ENCODE data around the gene GJD3. TPM values are rescaled to one million over a fixed set of nuclear protein-coding genes. Genes with fewer than 3 reads are reported as not detected.
"Not testable (repeated sequence)": the region's sequence is repeated elsewhere in the genome, so short reads cannot be mapped to it uniquely, and the experiment has no call there.

Gene GJD3
- total RNA-seq, 1 donor from 2014 or later, result not detected

DNA sequence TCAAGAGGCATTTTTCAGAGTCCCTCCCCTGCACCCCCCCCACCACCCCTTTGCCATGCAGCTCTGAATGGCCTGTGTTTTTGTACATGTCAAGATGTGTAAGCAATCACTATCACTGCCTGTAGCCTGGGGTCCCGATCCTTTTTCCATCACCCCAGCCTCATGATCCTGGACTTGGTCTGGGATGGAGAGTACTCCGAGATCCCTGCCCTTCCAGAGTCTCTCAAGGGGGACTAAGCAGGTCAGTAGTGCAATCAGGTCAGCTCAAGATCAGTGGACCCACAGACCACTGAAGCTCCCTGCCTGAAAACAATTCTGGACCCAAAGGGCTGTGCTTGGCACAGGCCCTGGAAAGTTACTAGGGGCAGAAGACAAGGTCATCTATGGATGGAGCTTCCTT is 7.5 kb upstream of the GJD3 start:
- TF ChIP-seq EZH2phosphoT487 (IDR thresholded peaks at IDR 0.05), result no peak
- TF ChIP-seq, protein P1, sequence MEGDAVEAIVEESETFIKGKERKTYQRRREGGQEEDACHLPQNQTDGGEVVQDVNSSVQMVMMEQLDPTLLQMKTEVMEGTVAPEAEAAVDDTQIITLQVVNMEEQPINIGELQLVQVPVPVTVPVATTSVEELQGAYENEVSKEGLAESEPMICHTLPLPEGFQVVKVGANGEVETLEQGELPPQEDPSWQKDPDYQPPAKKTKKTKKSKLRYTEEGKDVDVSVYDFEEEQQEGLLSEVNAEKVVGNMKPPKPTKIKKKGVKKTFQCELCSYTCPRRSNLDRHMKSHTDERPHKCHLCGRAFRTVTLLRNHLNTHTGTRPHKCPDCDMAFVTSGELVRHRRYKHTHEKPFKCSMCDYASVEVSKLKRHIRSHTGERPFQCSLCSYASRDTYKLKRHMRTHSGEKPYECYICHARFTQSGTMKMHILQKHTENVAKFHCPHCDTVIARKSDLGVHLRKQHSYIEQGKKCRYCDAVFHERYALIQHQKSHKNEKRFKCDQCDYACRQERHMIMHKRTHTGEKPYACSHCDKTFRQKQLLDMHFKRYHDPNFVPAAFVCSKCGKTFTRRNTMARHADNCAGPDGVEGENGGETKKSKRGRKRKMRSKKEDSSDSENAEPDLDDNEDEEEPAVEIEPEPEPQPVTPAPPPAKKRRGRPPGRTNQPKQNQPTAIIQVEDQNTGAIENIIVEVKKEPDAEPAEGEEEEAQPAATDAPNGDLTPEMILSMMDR (IDR thresholded peaks at IDR 0.05), result no peak
- TF ChIP-seq EZH2 (IDR thresholded peaks at IDR 0.05), result no peak
- Histone ChIP-seq H3K9ac (no peak overlapping the region), H3K36me3 (no peaks in the 10 kb centered on the region), H3K9me3 (ENCODE audit: low read depth) (no peaks in the 10 kb centered on the region), H2AFZ (replicated peaks) (no peak overlapping the region), H3K4me1 (no peaks in the 10 kb centered on the region), H3K27ac (no peak overlapping the region), H3K79me2 (ENCODE audit: low read depth) (no peaks in the 10 kb centered on the region), H4K20me1 (ENCODE audit: low read depth) (no peaks in the 10 kb centered on the region), H3K4me2 (no peak overlapping the region), H3K27me3 (no peaks in the 10 kb centered on the region), H3K4me3 (no peak overlapping the region), H3F3A (ENCODE audit: low read depth) (no peaks in the 10 kb centered on the region)
- Mint-ChIP-seq H3K9me3 (peaks cover 17% of the 10 kb centered on the region), H3K27ac (no peak overlapping the region), H3K4me3 (no peak overlapping the region), H3K27me3 (ENCODE audit: insufficient read depth, low read depth) (peaks cover 16% of the 10 kb centered on the region), H3K36me3 (no peaks in the 10 kb centered on the region), H3K4me1 (peaks cover 11% of the 10 kb centered on the region)
- no peak for DNase-seq (ENCODE audit: low spot score)

DNA sequence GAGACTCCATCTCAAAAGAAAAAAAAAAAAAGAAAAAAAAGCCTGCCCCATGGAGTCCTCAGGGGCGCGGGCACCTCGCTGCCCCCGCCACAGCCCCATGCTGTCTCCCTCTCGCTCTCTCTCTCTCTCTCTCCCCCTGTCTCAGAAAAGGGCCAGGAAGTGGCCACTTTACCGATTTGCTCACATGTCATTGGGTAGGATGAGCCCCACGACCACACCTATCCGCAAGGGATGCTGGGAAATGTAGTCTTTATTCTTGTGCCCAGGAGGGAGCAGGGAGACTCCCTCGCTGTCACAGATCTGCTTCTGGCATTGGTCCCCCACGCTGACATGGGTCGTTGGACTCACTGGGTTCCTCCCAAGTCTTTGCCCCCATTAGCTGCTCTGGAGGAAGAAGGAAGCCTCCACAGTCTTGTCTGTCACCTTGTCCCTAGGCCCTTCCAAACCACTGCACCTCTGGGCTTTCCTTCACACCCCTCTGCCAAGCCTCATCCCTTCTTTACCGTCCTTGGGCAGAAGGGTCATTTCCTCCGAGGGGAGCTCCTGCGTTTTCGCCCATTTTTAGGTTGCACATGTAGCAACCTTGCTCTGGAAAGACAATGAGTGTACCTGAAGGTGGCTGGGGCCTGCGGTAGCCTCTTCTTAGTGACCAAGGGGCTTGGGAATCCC is 6.9 kb upstream of the GJD3 start:
- Mint-ChIP-seq H3K36me3 (no peaks in the 10 kb centered on the region), H3K4me1 (peaks cover 11% of the 10 kb centered on the region), H3K9me3 (peaks cover 14% of the 10 kb centered on the region), H3K4me3 (no peak overlapping the region), H3K27ac (no peak overlapping the region), H3K27me3 (ENCODE audit: insufficient read depth, low read depth) (peaks cover 16% of the 10 kb centered on the region)
- no peak for DNase-seq (ENCODE audit: low spot score)
- Histone ChIP-seq H3K4me2 (no peak overlapping the region), H3K9me3 (ENCODE audit: low read depth) (no peaks in the 10 kb centered on the region), H3K4me1 (no peaks in the 10 kb centered on the region), H3K79me2 (ENCODE audit: low read depth) (no peaks in the 10 kb centered on the region), H3F3A (ENCODE audit: low read depth) (no peaks in the 10 kb centered on the region), H4K20me1 (ENCODE audit: low read depth) (no peaks in the 10 kb centered on the region), H3K36me3 (no peaks in the 10 kb centered on the region), H2AFZ (replicated peaks) (no peak overlapping the region), H3K27ac (no peak overlapping the region), H3K4me3 (no peak overlapping the region), H3K27me3 (no peaks in the 10 kb centered on the region), H3K9ac (no peak overlapping the region)
- TF ChIP-seq, protein P1 (IDR thresholded peaks at IDR 0.05), result no peak
- TF ChIP-seq EZH2phosphoT487 (IDR thresholded peaks at IDR 0.05) (no peak), EZH2 (IDR thresholded peaks at IDR 0.05) (no peak)

DNA sequence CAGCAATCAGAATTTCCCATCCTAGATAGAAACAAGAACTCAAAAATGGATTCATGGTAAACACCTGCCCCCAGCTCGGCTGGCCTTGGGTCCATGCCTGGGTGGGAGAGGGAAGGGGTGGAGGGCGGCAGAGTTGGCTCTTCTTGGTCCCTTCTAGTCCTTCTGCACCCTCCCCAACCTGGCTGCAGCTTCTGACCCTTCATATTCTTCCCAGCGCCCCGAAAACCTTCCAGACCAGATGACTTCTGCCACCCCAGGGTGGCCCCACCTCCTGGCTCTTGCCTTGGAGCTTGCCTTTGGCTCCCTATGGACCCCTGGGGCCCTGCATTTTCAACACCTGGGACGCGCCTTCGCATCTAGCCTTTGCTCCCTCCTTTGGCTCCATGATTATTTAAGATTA is 5.4 kb upstream of the GJD3 start:
- H3K4me3 ChIP-seq, result no peak overlapping the region
- no peak overlapping the region for H3K27ac ChIP-seq
- H3F3A ChIP-seq (ENCODE audit: low read depth), result no peaks in the 10 kb centered on the region
- peaks cover 18% of the 10 kb centered on the region for H3K27me3 Mint-ChIP-seq (ENCODE audit: insufficient read depth, low read depth)
- H3K36me3 Mint-ChIP-seq, result no peaks in the 10 kb centered on the region
- no peaks in the 10 kb centered on the region for H3K9me3 ChIP-seq (ENCODE audit: low read depth)
- H3K4me2 ChIP-seq, result no peak overlapping the region
- H3K4me1 Mint-ChIP-seq, result peaks cover 7% of the 10 kb centered on the region
- H3K79me2 ChIP-seq (ENCODE audit: low read depth), result no peaks in the 10 kb centered on the region
- H4K20me1 ChIP-seq (ENCODE audit: low read depth), result no peaks in the 10 kb centered on the region
- peaks cover 4% of the 10 kb centered on the region for H3K27me3 ChIP-seq
- no peak overlapping the region for H3K4me3 Mint-ChIP-seq
- no peak overlapping the region for H3K27ac Mint-ChIP-seq
- TF ChIP-seq, protein P1 (IDR thresholded peaks at IDR 0.05), result no peak
- TF ChIP-seq EZH2phosphoT487 (IDR thresholded peaks at IDR 0.05) (no peak), EZH2 (IDR thresholded peaks at IDR 0.05) (no peak)
- peaks cover 14% of the 10 kb centered on the region for H3K9me3 Mint-ChIP-seq
- H3K9ac ChIP-seq, result no peak overlapping the region
- H2AFZ ChIP-seq (replicated peaks), result no peak overlapping the region
- H3K36me3 ChIP-seq, result no peaks in the 10 kb centered on the region
- no peak for DNase-seq (ENCODE audit: low spot score)
- H3K4me1 ChIP-seq, result no peaks in the 10 kb centered on the region

DNA sequence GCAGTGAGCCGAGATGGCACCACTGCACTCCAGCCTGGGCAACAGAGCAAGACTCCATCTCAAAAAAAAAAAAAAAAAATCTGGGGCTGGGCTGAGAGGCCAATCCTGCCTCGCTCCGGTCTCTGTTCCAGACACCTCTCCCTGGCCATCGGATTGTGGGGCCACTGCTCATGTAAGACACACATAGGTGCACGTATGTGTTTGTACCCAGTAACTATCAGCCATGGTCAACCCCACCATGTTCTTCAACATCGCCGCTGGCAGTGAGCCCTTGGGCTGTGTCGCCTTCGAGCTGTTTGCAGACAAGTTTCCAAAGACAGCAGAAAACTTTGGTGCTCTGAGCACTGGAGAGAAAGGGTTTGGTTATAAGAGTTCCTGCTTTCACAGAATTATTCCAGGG is 3.2 kb upstream of the GJD3 start:
- not testable (repeated sequence) for H3K79me2 ChIP-seq (ENCODE audit: low read depth); H2AFZ ChIP-seq (replicated peaks); H3K4me1 ChIP-seq; H3K27ac Mint-ChIP-seq; H3K4me1 Mint-ChIP-seq; H4K20me1 ChIP-seq (ENCODE audit: low read depth); H3K9me3 Mint-ChIP-seq; H3K9me3 ChIP-seq (ENCODE audit: low read depth); H3K27ac ChIP-seq; H3K36me3 Mint-ChIP-seq; H3F3A ChIP-seq (ENCODE audit: low read depth); H3K4me2 ChIP-seq; H3K4me3 ChIP-seq; H3K9ac ChIP-seq; DNase-seq (ENCODE audit: low spot score); H3K36me3 ChIP-seq; H3K4me3 Mint-ChIP-seq
- peaks cover 26% of the 10 kb centered on the region for H3K27me3 ChIP-seq
- peaks cover 21% of the 10 kb centered on the region for H3K27me3 Mint-ChIP-seq (ENCODE audit: insufficient read depth, low read depth)

Data from neural progenitor cell (in vitro differentiated cells).